ENCODE results near the gene SLC24A4. TPM values are rescaled to one million over a fixed set of nuclear protein-coding genes. Genes with fewer than 3 reads are reported as not detected.

SLC24A4 gene
- total and polyA plus RNA-seq, 2 donors (not counting 3 experiments of a cell fraction or from before 2014, with no cell fraction given), result 0.07 to 0.08 TPM

DNA sequence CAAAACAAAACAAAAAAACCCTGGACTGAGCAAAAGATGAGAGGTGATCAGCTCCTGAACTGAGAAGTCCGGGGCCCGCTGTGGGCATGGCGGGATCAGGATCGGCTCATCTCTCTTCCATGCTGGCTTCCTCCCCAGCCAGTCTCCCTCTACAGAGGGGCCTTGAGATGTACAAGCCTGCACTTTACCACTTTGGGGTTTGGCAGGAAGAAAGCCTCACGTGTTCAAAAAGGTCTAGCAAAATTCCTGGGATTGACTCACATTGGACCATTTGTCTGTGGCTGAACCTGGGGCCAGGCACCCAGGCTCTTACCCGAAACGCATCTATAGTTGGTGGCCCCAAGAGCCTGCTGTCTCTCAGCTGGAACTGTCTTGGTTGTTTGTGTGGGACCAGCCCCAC lies 89.0 kb downstream of the SLC24A4 start:
- H3K27me3 ChIP-seq (ENCODE audit: control insufficient read depth in 2 of 2, insufficient read depth in 2 of 2, low read length in 2 of 2), result no peaks in the 10 kb centered on the region
- no peak for FAIRE-seq
- H3K79me2 ChIP-seq (ENCODE audit: control insufficient read depth, insufficient read depth, low read length), result no peaks in the 10 kb centered on the region
- no peak for DNase-seq (ENCODE audit: low read depth, low spot score)
- H3K9me1 ChIP-seq (replicated peaks; ENCODE audit: control insufficient read depth, extremely low read depth, insufficient read depth, low read length), result no peaks in the 10 kb centered on the region
- no peaks in the 10 kb centered on the region for H4K20me1 ChIP-seq (replicated peaks; ENCODE audit: control insufficient read depth, extremely low read depth, insufficient read depth, low read length)
- CTCF ChIA-PET, result no interaction called here
- H3K36me3 ChIP-seq (ENCODE audit: control insufficient read depth in 2 of 2, extremely low read depth in 1 of 2, insufficient read depth in 2 of 2, low read length in 2 of 2), result no peaks in the 10 kb centered on the region
- H3K9ac ChIP-seq (replicated peaks; ENCODE audit: extremely low read depth, insufficient read depth, low read length), result no peak overlapping the region
- TF ChIP-seq POLR2AphosphoS5 (IDR thresholded peaks at IDR 0.05; ENCODE audit: insufficient read depth, low read depth, low read length) (no peak), FOS (IDR thresholded peaks at IDR 0.05; ENCODE audit: borderline replicate concordance, insufficient read depth, low read length) (no peak), GATA2 (IDR thresholded peaks at IDR 0.05; ENCODE audit: insufficient read depth, insufficient read length, low read depth, low read length) (no peak), MYC (IDR thresholded peaks at IDR 0.05; ENCODE audit: low read depth, low read length) (no peak), JUN (IDR thresholded peaks at IDR 0.05; ENCODE audit: borderline replicate concordance, insufficient read depth, insufficient read length, low read depth) (no peak), POLR2A (IDR thresholded peaks at IDR 0.05; ENCODE audit: low read depth, low read length) (no peak), EZH2 (IDR thresholded peaks at IDR 0.05; ENCODE audit: borderline replicate concordance, low read depth, low read length, severe bottlenecking) (no peak)
- TF ChIP-seq, protein P1, sequence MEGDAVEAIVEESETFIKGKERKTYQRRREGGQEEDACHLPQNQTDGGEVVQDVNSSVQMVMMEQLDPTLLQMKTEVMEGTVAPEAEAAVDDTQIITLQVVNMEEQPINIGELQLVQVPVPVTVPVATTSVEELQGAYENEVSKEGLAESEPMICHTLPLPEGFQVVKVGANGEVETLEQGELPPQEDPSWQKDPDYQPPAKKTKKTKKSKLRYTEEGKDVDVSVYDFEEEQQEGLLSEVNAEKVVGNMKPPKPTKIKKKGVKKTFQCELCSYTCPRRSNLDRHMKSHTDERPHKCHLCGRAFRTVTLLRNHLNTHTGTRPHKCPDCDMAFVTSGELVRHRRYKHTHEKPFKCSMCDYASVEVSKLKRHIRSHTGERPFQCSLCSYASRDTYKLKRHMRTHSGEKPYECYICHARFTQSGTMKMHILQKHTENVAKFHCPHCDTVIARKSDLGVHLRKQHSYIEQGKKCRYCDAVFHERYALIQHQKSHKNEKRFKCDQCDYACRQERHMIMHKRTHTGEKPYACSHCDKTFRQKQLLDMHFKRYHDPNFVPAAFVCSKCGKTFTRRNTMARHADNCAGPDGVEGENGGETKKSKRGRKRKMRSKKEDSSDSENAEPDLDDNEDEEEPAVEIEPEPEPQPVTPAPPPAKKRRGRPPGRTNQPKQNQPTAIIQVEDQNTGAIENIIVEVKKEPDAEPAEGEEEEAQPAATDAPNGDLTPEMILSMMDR (IDR thresholded peaks at IDR 0.05; ENCODE audit: extremely low read depth in 1 of 2, insufficient read depth in 1 of 2, low read depth in 1 of 2, low read length in 2 of 2), result no peak
- TF ChIP-seq, protein P2, sequence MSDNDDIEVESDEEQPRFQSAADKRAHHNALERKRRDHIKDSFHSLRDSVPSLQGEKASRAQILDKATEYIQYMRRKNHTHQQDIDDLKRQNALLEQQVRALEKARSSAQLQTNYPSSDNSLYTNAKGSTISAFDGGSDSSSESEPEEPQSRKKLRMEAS (IDR thresholded peaks at IDR 0.05; ENCODE audit: insufficient read depth, insufficient read length), result no peak
- no TSS peak for BruUV-seq (replicated peaks)
- H3K27ac ChIP-seq (ENCODE audit: insufficient read depth, low read depth, low read length), result no peak overlapping the region
- no peak overlapping the region for H3K4me3 ChIP-seq (replicated peaks in 1 of 3; ENCODE audit: insufficient read depth in 1 of 3, low read depth in 1 of 3, low read length in 3 of 3)
- H3K4me1 ChIP-seq (ENCODE audit: control insufficient read depth, extremely low read depth, insufficient read depth, low read length), result peaks cover 6% of the 10 kb centered on the region
- dilution Hi-C loops (cut with MboI; ENCODE audit: extremely low pct_ligation_motif_present, low sequenced_read_pairs), result no loop called here
- no peak overlapping the region for H2AFZ ChIP-seq (ENCODE audit: low read depth, low read length)
- H3K9me3 ChIP-seq (replicated peaks; ENCODE audit: control insufficient read depth, insufficient read depth, low read length), result no peaks in the 10 kb centered on the region
- no peak overlapping the region for H3K4me2 ChIP-seq (ENCODE audit: insufficient read depth, low read length)
- intact Hi-C loops (cut with micrococcal nuclease), result no loop called here
- POLR2A ChIA-PET, result no interaction called here

Measured in endothelial cell of umbilical vein (primary cell).